HepG2 (cell line): ENCODE measurements around the gene TEAD4. TPM values are rescaled to one million over a fixed set of nuclear protein-coding genes. Genes with fewer than 3 reads are reported as not detected.

Source experiments
- BRD4 ChIP-seq: sonication (generic); formaldehyde crosslinking; IDR thresholded peaks from 2 replicates; pipeline ENCODE4 v1.4.0; 2020; ENCODE audit warnings: missing genetic modification reagents
- ELF3 ChIP-seq: IDR thresholded peaks from 2 replicates; pipeline ENCODE4 v1.6.1; 2016; ENCODE audit warnings: missing genetic modification reagents, missing compliant biosample characterization
- GATAD2A ChIP-seq: IDR thresholded peaks from 2 replicates; pipeline ENCODE4 v1.6.1; 2016
- HNRNPUL1 ChIP-seq: fragments of 200-400 bp; formaldehyde crosslinking; IDR thresholded peaks from 2 replicates; pipeline ENCODE4 v1.6.1; 2017; ENCODE audit warnings: low read depth, mild to moderate bottlenecking, low read length, moderate library complexity
- KDM2A ChIP-seq: sonication (generic); formaldehyde crosslinking; IDR thresholded peaks from 2 replicates; pipeline ENCODE4 v1.4.0; 2020; ENCODE audit warnings: low read depth, missing genetic modification reagents, borderline replicate concordance
- KLF16 ChIP-seq, 2 experiments: sonication (generic) in 1 of 2; formaldehyde crosslinking in 1 of 2; IDR thresholded peaks; 2 replicates each; pipeline versions ENCODE4 v1.6.1 to v1.8.0; 2016 to 2023; ENCODE audit warnings: missing genetic modification reagents in 2 of 2, missing compliant biosample characterization in 1 of 2
- NFRKB ChIP-seq: fragments of 450-650 bp; IDR thresholded peaks from 2 replicates; pipeline ENCODE4 v1.6.1; 2017
- SETDB1 ChIP-seq: sonication (generic); formaldehyde crosslinking; IDR thresholded peaks from 2 replicates; pipeline ENCODE4 v1.5.1; 2020; ENCODE audit warnings: missing genetic modification reagents, mild to moderate bottlenecking, borderline replicate concordance
- SMAD1 ChIP-seq: sonication (generic); formaldehyde crosslinking; IDR thresholded peaks from 2 replicates; pipeline ENCODE4 v1.4.0; 2020; ENCODE audit warnings: missing genetic modification reagents, low read depth, mild to moderate bottlenecking, borderline replicate concordance
- SMAD9 ChIP-seq: sonication (generic); formaldehyde crosslinking; IDR thresholded peaks from 2 replicates; pipeline ENCODE4 v1.5.1; 2020; ENCODE audit warnings: mild to moderate bottlenecking, missing genetic modification reagents
- ZNF224 ChIP-seq: sonication (generic); formaldehyde crosslinking; IDR thresholded peaks from 2 replicates; pipeline ENCODE4 v1.5.0; 2020; ENCODE audit warnings: mild to moderate bottlenecking, missing genetic modification reagents
- ZNF274 ChIP-seq: sonication (generic); formaldehyde crosslinking; IDR thresholded peaks from 2 replicates; pipeline ENCODE4 v1.5.1; 2020; ENCODE audit warnings: mild to moderate bottlenecking, missing genetic modification reagents
- ZNF282 ChIP-seq: fragments of 450-650 bp; IDR thresholded peaks from 2 replicates; pipeline ENCODE4 v1.6.1; 2018; ENCODE audit not compliant: partially characterized antibody
- ZNF672 ChIP-seq: sonication (generic); formaldehyde crosslinking; IDR thresholded peaks from 2 replicates; pipeline ENCODE4 v1.8.1; 2022; ENCODE audit warnings: missing genetic modification reagents
- ZNF713 ChIP-seq: sonication (generic); formaldehyde crosslinking; IDR thresholded peaks from 2 replicates; pipeline ENCODE4 v1.4.0; 2020; ENCODE audit warnings: mild to moderate bottlenecking, missing genetic modification reagents
- ZNF747 ChIP-seq: sonication (generic); formaldehyde crosslinking; IDR thresholded peaks from 2 replicates; pipeline ENCODE4 v1.8.1; 2023; ENCODE audit warnings: missing genetic modification reagents, mild to moderate bottlenecking, borderline replicate concordance
- ZNF788 ChIP-seq: sonication (generic); formaldehyde crosslinking; IDR thresholded peaks from 2 replicates; pipeline ENCODE4 v1.5.0; 2020; ENCODE audit warnings: mild to moderate bottlenecking, missing genetic modification reagents, borderline replicate concordance
- polyA plus RNA-seq, 8 experiments: library from polyadenylated mRNA; depleted of rRNA in 3 of 8; stranded (reverse) in 7 of 8; unstranded in 1 of 8; fragments of >200 nt; fragmentation: Illumina TruSeq in 4 of 8; extraction: Trizol in 4 of 8; gene quantifications; 2 replicates each; pipeline versions ENCODE4 v1.2.1 to v1.2.3, GENCODE V29; 2011 to 2016; ENCODE audit warnings: low read depth in 4 of 8, missing spikeins in 1 of 8, mixed read lengths in 1 of 8; ENCODE audit not compliant: insufficient read depth in 1 of 8
- total RNA-seq, 5 experiments: library from RNA; depleted of rRNA; stranded (reverse); fragments of >200 nt; fragmentation: Illumina TruSeq; extraction: Trizol; gene quantifications; 2 replicates each; pipeline ENCODE4 v1.2.3, GENCODE V29; 2016; ENCODE audit warnings: low read depth in 1 of 5
- TF ChIP-seq, protein P1 (sequence below): sonication (generic); formaldehyde crosslinking; IDR thresholded peaks from 2 replicates; pipeline ENCODE4 v1.8.1; 2023; ENCODE audit warnings: mild to moderate bottlenecking, missing genetic modification reagents
- TF ChIP-seq, protein P2 (sequence below): sonication (generic); formaldehyde crosslinking; IDR thresholded peaks from 2 replicates; pipeline ENCODE4 v1.5.1; 2020; ENCODE audit warnings: mild to moderate bottlenecking, missing genetic modification reagents
- TF ChIP-seq, protein P3 (sequence below): IDR thresholded peaks from 2 replicates; pipeline ENCODE4 v1.6.1; 2012; ENCODE audit warnings: inconsistent platforms
- TF ChIP-seq, protein P4 (sequence below): sonication (generic); formaldehyde crosslinking; conservative IDR thresholded peaks from 2 replicates; pipeline ENCODE4 v1.4.0; 2020; ENCODE audit warnings: missing genetic modification reagents
- TF ChIP-seq, protein P5 (sequence below): sonication (generic); formaldehyde crosslinking; IDR thresholded peaks from 2 replicates; pipeline ENCODE4 v1.9.0; 2022; ENCODE audit warnings: missing genetic modification reagents, mild to moderate bottlenecking, borderline replicate concordance

TEAD4 gene
- total and polyA plus RNA-seq, 2 of the 13 experiments (the other 11 are each of a cell fraction or from before 2014, with no cell fraction given) = 45.0 to 69.4 TPM

- TF ChIP-seq KDM2A (CRISPR knock-in tag) = peak; percentile 32; the same call in 1 of the 2 replicates
- TF ChIP-seq, protein P1, sequence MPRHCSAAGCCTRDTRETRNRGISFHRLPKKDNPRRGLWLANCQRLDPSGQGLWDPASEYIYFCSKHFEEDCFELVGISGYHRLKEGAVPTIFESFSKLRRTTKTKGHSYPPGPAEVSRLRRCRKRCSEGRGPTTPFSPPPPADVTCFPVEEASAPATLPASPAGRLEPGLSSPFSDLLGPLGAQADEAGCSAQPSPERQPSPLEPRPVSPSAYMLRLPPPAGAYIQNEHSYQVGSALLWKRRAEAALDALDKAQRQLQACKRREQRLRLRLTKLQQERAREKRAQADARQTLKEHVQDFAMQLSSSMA = no peak
- no peak for TF ChIP-seq ZNF672 (CRISPR knock-in tag)
- TF ChIP-seq ZNF747 = no peak; the same call in 1 of the 2 replicates
- no peak for TF ChIP-seq NFRKB
- no peak for TF ChIP-seq HNRNPUL1
- TF ChIP-seq BRD4 (CRISPR knock-in tag) = 0 out of 2 replicates have a peak, but pooled peaks have one; percentile 42
- TF ChIP-seq ZNF713 = 0 out of 2 replicates have a peak, but pooled peaks have one; percentile 65
- no peak for TF ChIP-seq SMAD9 (CRISPR knock-in tag)
- TF ChIP-seq, protein P2, sequence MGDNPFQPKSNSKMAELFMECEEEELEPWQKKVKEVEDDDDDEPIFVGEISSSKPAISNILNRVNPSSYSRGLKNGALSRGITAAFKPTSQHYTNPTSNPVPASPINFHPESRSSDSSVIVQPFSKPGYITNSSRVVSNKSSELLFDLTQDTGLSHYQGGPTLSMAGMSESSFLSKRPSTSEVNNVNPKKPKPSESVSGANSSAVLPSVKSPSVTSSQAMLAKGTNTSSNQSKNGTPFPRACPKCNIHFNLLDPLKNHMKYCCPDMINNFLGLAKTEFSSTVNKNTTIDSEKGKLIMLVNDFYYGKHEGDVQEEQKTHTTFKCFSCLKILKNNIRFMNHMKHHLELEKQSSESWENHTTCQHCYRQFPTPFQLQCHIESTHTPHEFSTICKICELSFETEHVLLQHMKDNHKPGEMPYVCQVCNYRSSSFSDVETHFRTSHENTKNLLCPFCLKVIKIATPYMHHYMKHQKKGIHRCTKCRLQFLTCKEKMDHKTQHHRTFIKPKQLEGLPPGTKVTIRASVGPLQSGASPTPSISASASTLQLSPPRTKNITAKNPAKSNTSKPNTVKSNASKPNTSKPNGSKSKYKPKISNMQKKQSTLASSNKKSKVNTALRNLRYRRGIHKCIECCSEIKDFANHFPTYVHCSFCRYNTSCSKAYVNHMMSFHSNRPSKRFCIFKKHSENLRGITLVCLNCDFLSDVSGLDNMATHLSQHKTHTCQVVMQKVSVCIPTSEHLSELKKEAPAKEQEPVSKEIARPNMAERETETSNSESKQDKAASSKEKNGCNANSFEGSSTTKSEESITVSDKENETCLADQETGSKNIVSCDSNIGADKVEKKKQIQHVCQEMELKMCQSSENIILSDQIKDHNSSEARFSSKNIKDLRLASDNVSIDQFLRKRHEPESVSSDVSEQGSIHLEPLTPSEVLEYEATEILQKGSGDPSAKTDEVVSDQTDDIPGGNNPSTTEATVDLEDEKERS (CRISPR knock-in tag) = no peak
- TF ChIP-seq KLF16 (CRISPR knock-in tag; IDR thresholded peaks at IDR 0.05) = peak in 1 of 2 experiments; percentile 53; a peak in 2 of 4 replicates
- peak; percentile 73 for TF ChIP-seq ELF3 (CRISPR knock-in tag)
- TF ChIP-seq ZNF788 = peak; percentile 15; the same call in 1 of the 2 replicates
- TF ChIP-seq, protein P3, sequence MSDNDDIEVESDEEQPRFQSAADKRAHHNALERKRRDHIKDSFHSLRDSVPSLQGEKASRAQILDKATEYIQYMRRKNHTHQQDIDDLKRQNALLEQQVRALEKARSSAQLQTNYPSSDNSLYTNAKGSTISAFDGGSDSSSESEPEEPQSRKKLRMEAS = peak; percentile 64
- TF ChIP-seq ZNF274 (CRISPR knock-in tag) = peak; percentile 40; the same call in 1 of the 2 replicates
- TF ChIP-seq, protein P4, sequence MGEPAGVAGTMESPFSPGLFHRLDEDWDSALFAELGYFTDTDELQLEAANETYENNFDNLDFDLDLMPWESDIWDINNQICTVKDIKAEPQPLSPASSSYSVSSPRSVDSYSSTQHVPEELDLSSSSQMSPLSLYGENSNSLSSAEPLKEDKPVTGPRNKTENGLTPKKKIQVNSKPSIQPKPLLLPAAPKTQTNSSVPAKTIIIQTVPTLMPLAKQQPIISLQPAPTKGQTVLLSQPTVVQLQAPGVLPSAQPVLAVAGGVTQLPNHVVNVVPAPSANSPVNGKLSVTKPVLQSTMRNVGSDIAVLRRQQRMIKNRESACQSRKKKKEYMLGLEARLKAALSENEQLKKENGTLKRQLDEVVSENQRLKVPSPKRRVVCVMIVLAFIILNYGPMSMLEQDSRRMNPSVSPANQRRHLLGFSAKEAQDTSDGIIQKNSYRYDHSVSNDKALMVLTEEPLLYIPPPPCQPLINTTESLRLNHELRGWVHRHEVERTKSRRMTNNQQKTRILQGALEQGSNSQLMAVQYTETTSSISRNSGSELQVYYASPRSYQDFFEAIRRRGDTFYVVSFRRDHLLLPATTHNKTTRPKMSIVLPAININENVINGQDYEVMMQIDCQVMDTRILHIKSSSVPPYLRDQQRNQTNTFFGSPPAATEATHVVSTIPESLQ (CRISPR knock-in tag) = no peak
- TF ChIP-seq, protein P5, sequence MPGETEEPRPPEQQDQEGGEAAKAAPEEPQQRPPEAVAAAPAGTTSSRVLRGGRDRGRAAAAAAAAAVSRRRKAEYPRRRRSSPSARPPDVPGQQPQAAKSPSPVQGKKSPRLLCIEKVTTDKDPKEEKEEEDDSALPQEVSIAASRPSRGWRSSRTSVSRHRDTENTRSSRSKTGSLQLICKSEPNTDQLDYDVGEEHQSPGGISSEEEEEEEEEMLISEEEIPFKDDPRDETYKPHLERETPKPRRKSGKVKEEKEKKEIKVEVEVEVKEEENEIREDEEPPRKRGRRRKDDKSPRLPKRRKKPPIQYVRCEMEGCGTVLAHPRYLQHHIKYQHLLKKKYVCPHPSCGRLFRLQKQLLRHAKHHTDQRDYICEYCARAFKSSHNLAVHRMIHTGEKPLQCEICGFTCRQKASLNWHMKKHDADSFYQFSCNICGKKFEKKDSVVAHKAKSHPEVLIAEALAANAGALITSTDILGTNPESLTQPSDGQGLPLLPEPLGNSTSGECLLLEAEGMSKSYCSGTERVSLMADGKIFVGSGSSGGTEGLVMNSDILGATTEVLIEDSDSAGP (CRISPR knock-in tag) = peak; percentile 29; the same call in 1 of the 2 replicates
- no peak for TF ChIP-seq ZNF282
- TF ChIP-seq SETDB1 (CRISPR knock-in tag) = no peak
- 0 out of 2 replicates have a peak, but pooled peaks have one; percentile 37 for TF ChIP-seq GATAD2A
- TF ChIP-seq ZNF224 = no peak
- 0 out of 2 replicates have a peak, but pooled peaks have one; percentile 32 for TF ChIP-seq SMAD1
Observed at GRCh38 chr12:2958432-2959191, 585 bp upstream of the TEAD4 start (continued).
